Ecto neural progenitor cell (in vitro differentiated cells): ENCODE data around the gene RC3H2.
"Not testable (repeated sequence)": the region's sequence is repeated elsewhere in the genome, so short reads cannot be mapped to it uniquely, and the experiment has no call there.

Experiments used
- DNase-seq: peaks from one replicate; pipeline ENCODE4 v3.0.0-alpha.2; 2018; ENCODE audit warnings: low spot score

The RC3H2 gene

DNA sequence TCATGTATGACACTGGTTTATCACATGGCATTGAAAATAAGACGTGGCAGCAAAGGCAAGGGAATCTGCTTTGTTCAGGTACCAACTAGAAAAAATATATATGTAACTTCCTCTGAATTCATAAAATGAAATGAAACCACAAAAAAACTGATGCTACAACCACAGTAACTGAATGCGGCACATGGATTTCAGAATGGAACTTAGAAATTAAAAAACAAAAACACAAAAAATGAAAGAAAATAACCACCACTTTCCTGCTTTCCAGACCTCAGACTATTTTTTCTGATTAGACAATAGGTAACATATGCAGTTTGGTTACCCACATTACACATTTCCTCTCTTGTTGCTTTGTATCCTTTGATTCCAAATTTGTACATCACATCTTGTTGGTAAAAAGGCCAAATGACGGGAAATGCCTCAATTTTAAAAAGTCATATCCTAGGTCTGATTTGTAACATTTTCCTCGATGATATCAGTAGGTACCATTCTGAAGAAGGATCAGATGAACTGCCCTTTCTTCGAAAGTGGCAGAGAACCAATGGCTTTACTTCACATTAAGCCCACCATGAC lies 58.7 kb downstream of the RC3H2 start:
- no peak for DNase-seq

DNA sequence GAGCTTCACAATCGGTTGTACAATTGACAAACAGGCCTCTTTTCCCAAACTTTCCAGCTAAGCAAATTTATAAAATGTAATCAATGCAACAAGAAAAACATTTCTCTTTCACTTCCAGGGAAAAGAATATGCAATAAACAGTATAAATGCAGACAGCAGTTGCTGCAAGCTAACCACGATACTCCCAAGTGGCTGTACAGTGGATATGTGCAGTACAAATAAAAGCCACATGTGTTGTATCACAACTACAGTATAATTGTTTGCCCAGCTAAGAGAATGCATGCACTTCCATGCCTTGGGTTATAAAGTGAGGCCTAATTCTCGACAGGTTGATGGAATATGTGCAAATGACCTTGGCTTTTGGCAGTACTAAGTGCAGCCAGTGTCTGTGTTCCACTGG lies 60.0 kb downstream of the RC3H2 start:
- DNase-seq = no peak

DNA sequence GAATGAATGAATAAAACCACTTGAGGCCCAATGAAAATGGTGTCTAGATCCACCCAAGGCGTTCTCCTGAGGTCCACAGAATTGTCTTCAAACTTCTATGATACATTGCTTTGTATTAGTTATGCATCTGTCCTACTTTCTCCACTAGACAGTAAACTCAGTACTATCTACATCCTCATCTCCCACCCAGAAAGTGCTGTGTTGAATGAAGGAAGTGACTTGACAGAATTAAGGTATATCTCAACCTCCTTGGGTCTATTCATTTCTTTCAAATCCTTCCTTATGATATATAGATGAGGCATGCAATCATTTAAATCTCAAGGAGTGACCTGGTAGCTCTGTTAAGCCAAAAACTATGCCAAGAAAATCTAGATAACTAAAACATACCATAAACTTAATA lies 61.0 kb downstream of the RC3H2 start:
- no peak for DNase-seq

DNA sequence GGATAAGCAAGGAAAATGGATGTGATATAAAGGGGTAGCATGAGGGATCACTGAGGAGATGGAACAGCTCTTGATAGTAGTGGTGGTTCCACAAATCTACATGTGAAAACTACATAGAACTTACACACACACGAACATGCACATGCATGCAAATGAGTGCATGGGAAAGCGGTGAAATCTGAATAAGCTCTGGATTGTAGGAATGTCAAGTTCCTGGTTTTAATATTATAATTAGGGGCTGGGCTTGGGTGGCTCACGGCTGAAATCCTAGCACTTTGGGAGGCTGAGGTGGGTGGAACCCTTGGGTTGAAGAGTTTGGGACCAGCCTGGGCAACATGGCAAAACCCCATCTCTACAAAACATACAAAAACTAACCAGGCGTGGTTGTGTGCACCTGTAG lies 63.7 kb downstream of the RC3H2 start:
- DNase-seq = no peak

DNA sequence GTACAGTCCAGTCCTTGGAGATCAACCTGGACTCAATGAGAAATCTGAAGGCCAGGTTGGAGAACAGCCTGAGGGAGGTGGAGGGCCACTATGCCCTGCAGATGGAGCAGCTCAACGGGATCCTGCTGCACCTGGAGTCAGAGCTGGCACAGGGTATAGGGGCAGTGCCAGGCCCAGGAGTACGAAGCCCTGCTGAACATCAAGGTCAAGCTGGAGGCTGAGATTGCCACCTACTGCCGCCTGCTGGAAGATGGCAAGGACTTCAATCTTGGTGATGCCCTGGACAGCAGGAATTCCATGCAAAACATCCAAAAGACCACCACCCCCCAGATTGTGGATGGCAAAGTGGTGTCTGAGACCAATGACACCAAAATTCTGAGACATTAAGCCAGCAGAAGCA lies 66.7 kb downstream of the RC3H2 start:
- not testable (repeated sequence) for DNase-seq

DNA sequence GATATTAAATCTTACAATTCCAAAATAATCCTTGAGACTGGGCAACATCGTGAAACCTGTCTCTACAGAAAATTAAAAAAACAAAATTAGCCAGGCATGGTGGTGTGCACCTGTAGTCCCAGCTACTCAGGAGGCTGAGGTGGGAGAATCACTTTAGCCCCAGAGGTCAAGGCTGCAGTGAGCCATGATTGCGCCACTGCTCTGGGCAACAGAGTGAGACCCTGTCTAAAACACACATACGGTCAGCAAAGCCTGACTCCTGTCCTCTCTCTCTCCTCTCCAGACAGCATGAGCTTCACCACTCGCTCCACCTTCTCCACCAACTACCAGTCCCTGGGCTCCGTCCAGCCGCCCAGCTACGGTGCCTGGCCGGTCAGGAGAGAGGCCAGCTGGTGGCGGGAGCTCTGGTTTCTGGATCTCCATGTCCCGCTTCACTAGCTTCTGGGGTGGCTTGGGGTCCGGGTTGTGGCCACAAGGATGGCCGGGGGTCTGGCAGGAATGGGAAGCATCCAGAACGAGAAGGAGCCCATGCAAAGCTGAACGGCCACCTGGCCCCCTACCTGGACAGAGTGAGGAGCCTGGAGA lies 67.8 kb downstream of the RC3H2 start:
- DNase-seq = no peak

DNA sequence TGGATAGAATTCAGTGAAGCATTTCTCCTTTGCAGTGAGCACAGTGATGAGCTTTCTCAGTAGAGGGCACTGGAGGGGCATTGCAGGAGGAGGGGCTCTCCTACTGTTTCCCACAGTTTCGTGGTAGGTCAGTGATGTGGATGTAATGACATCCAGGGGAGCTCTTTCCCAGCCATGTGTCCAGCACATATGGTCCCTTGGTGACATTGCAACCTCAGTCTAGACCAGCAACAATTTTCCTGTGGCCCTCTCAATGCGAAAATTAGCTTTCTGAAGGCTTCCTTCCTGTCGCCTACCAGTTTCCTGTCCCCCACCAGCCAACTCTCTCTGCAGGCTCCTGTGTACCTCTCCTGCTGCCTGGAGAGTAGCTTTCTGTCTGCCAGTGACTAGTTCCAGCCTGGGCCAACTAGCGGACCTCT lies 69.8 kb downstream of the RC3H2 start:
- DNase-seq = no peak

DNA sequence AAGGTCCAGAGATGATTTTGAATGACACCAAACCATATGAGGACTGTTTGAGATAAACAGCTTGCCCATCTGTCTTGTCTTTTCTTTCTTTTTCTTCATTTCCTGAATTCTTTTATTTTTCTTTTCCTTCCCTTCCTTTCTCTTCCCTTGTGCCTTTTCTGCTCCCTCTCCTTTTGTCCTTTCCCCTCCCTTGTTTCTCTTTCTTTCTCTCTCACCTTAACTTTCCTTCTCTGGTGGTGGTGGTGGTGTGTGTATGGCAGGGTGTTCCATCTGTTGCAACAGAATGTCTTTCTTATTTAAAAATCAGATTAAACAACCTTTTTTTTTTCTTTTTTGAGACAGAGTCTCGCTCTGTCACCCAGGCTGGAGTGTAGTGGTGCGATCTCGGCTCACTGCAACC lies 73.0 kb downstream of the RC3H2 start:
- no peak for DNase-seq

DNA sequence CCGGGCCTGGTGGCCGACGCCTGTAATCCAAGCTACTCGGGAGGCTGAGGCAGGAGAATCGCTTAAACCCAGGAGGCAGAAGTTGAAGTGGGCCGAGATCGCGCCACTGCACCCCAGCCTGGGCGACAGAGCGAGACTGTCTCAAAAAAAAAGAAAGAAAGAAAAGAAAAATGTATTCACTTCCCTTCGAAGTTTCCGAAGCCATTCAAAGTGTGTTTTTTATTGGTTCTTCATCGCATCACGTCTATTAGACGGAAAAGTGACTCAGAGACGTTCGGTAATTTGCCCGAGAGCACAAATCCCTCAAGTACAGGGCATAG lies 76.2 kb downstream of the RC3H2 start:
- not testable (repeated sequence) for DNase-seq

DNA sequence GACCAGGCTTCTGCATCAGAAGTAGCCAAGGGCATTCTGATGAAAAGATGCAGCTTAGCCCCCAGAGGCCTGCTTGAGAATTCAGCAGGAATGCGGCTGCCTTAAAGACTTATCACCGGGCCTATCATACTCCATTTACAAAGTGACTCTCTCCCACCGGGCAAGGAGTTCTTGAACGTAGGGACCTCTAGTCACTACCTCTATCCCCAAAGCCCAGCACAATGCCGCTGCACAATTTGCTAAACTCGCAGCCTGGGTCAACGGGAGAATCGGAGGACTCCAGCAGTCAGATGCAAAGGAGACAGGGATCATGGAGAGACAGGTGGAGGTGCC lies 77.4 kb downstream of the RC3H2 start:
- no peak for DNase-seq

DNA sequence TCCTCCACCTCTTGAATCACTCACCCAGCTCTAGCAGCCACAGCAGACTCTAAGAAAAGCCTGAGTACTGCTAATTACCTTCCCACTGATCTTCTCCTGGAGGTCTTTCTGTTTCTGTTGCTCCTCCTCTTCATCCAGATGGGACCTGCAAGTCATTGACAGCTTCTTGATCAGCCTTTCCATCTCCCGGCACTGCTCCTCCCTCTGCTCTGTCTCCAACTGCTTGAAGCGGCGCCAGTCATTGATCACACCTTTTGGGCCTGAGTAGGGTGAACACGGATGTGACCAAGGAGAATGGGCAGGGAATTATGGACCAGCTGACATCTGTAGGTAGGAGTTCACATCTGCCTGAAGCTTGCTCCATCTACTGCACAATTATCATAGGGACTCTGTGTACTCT lies 82.2 kb downstream of the RC3H2 start:
- DNase-seq = no peak

DNA sequence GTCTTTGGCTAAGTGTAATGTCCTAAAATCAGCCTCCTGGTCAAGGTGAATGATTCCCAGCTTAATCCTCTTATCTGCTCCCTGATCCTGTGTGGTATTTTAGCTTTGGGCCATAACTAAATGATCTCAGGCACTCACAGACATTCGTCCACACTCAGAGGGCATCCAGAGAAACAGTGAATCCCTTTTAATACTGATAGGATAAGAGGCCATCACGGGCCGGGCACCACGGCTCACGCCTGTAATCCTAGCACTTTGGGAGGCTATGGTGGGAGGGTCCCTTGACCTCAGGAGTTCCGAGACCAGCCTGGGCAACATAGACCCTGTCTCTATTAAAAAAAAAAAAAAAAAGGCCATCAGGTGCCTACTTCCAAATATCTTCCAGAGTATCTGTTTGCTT lies 83.1 kb downstream of the RC3H2 start:
- DNase-seq = no peak

DNA sequence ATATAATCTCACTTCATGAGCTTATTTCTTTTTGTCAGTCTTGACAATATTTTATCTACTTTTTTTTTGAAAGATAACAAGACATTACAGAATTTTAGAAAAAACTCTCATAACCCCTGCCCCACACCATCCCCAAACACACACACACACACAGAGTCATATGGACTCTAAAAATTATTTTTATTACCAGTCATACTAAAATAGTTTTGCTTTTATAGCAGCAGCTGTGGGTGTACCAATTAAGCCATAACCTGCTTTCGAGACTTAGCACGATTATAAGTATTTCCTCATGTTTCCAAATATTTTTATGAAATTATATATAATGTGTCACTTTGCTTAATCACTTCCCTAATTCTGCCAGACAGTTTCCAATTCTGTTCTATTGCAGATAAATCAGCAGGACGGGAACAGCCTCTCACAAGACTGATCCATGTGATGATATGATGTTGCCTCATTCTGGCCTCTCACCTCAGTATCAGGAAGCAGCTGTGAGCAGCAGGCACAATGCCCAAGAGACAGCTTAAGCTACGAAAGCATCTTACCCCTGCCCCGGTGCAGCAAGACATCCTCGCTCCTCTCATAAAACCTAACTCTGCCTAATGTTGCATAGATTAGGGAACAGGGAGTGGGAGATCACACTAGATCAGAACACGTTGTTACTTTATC lies 83.7 kb downstream of the RC3H2 start:
- DNase-seq = no peak

DNA sequence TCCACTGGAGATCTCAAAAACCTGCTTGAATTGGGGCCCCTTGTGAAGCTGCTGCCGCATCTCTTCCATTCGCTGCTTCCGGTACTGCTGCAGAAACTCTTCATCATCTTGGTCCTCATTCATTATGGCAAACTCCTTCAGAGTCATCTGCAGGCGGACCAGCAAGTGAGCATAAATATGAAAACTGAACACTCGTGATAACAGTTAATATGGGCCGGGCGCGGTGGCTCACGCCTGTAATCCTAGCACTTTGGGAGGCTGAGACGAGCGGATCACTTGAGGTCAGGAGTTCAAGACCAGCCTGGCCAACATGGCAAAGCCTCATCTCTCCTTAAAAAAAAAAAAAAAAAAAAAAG lies 84.7 kb downstream of the RC3H2 start:
- no peak for DNase-seq

DNA sequence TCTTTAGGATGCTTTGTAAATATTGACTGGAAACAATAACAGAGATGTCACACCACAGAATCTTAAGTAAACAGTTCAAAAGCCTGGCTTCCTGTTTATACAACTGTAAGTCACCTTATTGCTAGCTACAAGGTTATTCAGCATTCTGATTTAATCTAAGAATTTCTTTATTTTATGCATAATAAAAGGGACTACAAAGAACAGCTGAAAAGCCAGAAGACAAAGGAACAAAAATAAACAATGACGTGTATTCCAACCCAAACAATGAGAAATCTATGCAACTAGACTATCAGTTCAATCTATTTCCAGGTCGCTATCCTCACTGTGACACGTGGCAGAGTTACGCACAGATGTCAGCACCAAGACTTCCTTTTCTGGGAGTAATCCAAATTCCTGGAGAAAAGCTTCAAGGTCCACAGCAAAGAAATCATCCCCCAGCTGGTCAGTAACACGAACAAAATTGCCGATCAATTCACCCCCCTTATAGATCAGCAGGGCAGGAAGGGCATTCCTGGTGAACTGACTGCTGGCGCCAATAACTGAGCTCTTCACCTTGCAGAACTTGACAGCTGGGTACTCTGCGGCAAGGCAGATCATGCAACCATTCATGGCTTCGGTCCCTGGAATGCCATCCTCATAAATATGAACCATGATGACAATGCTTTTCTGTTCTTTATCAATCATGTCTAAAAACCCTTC lies 85.2 kb downstream of the RC3H2 start:
- no peak for DNase-seq

DNA sequence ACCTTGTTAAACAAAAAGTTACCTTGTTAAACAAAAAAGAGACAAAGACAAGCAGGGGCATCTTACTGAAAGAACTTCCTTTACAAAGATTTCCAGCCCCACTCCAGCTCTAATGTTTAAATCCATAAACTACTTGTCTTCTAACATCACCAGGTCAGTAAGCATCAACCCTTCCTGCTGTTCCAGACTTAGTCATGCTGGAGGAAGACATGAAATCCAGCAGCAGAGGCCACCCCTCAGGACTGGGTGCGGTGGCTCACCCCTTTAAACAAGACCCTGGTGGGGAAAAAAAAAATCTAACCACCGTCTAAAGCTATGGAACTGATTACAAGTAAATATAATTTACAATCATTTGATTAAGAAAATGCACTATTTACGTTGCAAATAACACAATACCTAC lies 85.8 kb downstream of the RC3H2 start:
- DNase-seq = no peak

DNA sequence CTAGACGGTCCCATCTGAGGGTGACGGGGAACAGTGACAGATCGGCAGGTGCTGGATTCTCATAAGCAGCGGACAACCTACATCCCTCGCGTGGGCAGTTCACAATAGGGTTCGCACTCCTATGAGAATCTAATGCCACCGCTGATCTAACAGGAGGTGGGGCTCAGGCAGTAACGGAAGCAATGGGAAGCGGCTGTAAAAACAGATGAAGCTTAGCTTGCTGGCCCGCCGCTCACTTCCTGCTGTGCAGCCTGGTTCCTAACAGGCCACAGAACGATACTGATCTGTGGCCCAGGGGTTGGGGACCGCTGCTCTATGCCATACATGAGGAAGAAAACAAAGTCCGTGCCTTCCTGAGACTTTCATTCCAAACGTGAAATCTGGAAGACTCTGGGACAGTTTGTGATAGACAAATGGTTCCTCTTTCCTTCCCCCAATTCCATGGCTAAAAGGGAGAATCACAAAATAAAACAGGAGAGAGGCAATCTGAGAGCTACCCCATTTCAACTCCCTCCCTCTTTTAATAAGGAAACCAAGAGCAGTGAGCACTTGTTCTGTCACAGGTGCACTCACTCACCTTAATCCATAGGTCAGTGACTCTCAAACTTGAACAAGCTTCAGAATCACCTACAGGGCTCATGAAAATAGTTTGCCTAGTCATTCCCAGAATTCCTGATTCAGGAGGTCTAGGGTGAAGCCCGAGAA lies 88.8 kb downstream of the RC3H2 start:
- no peak for DNase-seq

DNA sequence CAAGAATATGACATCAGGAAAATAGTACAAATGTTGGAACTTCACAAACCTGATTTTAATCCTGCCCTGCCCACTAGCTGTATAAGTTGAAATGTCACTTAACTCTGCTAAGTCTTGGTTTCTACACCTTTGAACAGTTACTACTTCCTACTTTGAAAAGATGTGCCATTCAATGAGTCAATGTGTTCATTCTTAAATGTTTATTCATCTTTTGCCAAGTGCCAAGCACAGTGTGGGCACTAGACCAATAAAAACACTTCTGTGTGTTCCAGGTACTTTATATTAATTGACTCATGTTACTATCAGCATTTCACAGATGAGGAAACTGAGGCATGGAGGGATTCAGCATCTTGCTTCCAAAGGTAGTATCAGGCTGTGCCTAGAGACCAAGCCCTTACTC lies 89.6 kb downstream of the RC3H2 start:
- no peak for DNase-seq

DNA sequence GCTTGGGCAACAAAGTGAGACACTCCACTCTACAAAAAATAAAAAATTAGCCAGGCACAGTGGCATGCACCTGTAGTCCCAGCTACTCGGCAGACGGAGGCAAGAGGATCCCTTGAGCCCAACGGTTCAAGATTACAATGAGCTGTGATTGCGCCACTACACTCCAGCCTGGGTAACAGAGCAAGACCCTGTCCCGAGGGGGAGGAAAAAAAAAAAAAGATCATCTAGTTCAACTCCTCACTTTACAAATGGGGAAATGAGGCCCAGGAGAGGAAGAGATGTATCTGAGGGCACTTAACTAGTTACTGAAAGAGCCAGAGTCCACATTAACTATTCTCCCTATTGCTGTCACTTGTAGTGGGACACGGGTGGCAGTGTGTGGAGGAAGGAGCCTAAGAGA lies 90.6 kb downstream of the RC3H2 start:
- no peak for DNase-seq

DNA sequence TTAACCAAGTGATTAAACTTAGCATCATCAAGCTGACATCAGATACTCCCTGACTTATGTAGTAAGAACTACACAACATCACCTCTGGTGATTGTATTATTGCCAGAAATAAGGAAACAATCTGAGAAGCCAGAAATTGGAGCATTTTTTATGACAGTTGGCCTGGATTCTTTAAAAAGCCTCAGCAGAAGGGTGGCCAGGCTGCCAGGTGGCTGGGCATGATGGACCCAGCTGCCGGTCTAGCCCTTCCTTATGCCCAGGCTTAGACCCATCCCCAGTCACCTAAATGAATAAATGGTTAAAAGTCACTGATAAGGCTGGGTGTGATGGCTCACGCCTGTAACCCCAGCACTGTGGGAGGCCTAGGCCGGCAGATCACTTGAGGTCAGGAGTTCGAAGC lies 92.4 kb downstream of the RC3H2 start:
- no peak for DNase-seq

DNA sequence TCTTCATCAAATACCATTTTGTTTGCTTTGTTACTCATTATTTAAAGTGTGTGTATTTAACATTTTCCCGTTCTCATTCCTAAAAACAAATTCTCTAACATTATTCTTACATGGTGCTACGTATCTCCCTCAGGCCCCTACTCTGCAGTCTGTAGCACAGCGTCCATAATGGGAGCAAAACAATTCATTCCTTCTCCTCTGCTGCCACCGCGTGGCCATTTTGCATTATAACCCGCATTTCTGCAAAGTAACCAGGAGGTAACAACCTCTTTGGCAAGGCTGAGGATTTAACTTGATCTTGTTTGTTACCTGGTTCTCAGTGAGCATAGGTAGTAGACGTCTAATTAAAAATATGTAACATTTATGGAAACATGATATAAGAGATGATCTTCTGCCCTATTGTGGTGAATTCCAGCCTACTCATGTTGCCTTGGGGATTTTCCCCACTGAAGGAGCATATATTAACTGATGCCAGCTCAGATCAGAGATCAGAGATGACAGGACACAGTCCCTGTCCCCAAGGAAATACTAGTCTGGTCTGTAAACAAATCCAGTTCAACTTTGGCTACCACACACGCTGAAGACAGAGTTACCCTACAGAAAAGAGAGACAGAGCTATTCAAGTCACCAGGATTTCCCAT lies 94.7 kb downstream of the RC3H2 start:
- DNase-seq = peak; percentile 78

DNA sequence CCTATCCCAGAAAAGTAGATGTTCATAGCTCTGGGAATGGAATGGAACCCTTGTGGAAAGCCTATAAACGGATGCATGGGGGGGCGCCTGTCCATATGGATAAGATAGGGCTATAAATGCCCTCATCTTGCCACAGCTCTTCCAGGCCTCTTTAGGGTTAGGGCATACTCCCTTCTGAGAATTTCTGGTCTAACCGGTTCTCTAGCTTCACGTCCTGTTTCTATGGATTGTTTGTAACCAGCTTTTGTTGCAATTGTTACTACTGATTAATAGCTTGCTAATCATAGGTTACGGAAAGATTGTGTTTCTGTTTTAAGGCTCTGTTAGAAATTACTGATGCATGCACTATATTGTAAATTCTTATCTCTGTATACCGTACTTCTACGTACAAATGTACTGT lies 95.9 kb downstream of the RC3H2 start:
- DNase-seq = not testable (repeated sequence)

DNA sequence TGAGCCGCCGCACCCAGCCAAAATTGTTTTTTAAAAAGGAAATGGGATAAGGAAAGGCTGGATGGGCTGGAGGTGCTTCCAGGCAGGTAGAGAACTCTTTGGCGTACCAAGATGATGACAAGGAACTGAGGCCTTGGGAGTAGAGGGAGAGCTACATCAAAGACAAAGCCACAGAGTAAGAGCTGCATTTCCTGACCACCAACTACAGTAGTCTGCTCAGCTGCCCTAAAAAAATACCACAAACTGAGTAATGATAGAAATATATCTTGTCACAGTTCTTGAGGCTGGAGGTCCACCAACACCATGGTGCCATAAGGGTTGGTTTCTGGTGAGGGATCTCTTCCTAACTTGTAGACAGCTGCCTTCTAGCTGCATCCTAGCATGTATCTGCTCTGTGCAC lies 97.0 kb downstream of the RC3H2 start:
- DNase-seq = no peak
